Ishikawa (cell line): ENCODE results near the gene ARHGAP45.

Experiments used
- EGR1 ChIP-seq: IDR thresholded peaks from 2 replicates; pipeline ENCODE4 v1.6.1; 2012
- FOXM1 ChIP-seq: IDR thresholded peaks from 2 replicates; pipeline ENCODE4 v1.6.1; 2012; ENCODE audit warnings: low read depth, borderline replicate concordance
- MAX ChIP-seq: IDR thresholded peaks from 2 replicates; pipeline ENCODE4 v1.6.1; 2012
- TAF1 ChIP-seq: IDR thresholded peaks from 2 replicates; pipeline ENCODE4 v1.6.1; 2012; ENCODE audit warnings: low read depth, mild to moderate bottlenecking

GRCh38 chr19:1060689-1061088, 6.3 kb upstream of the ARHGAP45 start:
- TF ChIP-seq FOXM1 (no peak), MAX (no peak), EGR1 (no peak), TAF1 (no peak)
